GM12878 (cell line): ENCODE data around the gene KMT2E. TPM values are rescaled to one million over a fixed set of nuclear protein-coding genes. Genes with fewer than 3 reads are reported as not detected.

Experiments
- ATAC-seq: fragments of 200-7000 bp; cut with Tn5 transposase; 3 replicates; pipeline ENCODE4 v1.9.1; 2020; ENCODE audit warnings: mild to moderate bottlenecking, moderate library complexity
- BruUV-seq: library from RNA; stranded (reverse); fragments of 400-500 nt; replicated peaks from 2 replicates; lab custom pipeline; 2021; lab: Mats Ljungman, UMichigan
- CTCF ChIA-PET: fragments of 300-600 bp; sonication (Branson Sonifier 250); formaldehyde crosslinking; extraction: SDS; loops from one replicate; lab custom pipeline; 2021; ENCODE audit warnings: inconsistent platforms; lab: Yijun Ruan, JAX
- POLR2A ChIA-PET: fragments of 350-600 bp; formaldehyde crosslinking; extraction: SDS; loops from one replicate; lab custom pipeline; 2021; ENCODE audit warnings: inconsistent platforms; lab: Charles Lee
- RAD21 ChIA-PET: fragments of 300-600 bp; sonication (Branson Sonifier 250); formaldehyde crosslinking; loops from one replicate; lab custom pipeline; 2023; ENCODE audit warnings: antibody characterized with exemption; ENCODE audit not compliant: unreplicated experiment; lab: Charles Lee
- SMC1A ChIA-PET: fragments of 300-600 bp; sonication (Branson Sonifier 250); formaldehyde crosslinking; loops from one replicate; lab custom pipeline; 2023; ENCODE audit not compliant: unreplicated experiment, uncharacterized antibody; lab: Charles Lee
- DNase-seq: peaks from one replicate; pipeline ENCODE4 v3.0.0-alpha.2; 2011; ENCODE audit warnings: low read depth, low spot score
- FAIRE-seq: peaks from 3 replicates; lab custom pipeline; 2011; peaks lifted over from hg19 to GRCh38; lab: Jason Lieb, UNC
- H2AFZ ChIP-seq: 2 replicates; pipeline ENCODE4 v1.6.0; 2011; ENCODE audit warnings: low read depth, low read length, control low read depth; ENCODE audit not compliant: control insufficient read depth
- H3K27ac ChIP-seq: 2 replicates; pipeline ENCODE4 v1.5.1; 2011; ENCODE audit warnings: control low read depth; ENCODE audit not compliant: control insufficient read depth, insufficient read depth
- H3K27me3 ChIP-seq, 2 experiments: replicated peaks in 1 of 2; 2 replicates each; pipeline versions ENCODE4 v1.6.0 to v1.6.1; 2011; ENCODE audit warnings: low read length in 1 of 2; ENCODE audit not compliant: control insufficient read depth in 2 of 2, insufficient read depth in 2 of 2
- H3K36me3 ChIP-seq, 2 experiments: 2 replicates each; pipeline ENCODE4 v1.5.1; 2011; ENCODE audit warnings: low read length in 1 of 2; ENCODE audit not compliant: control insufficient read depth in 2 of 2, insufficient read depth in 2 of 2
- H3K4me1 ChIP-seq: 2 replicates; pipeline ENCODE4 v1.6.1; 2011; ENCODE audit warnings: mild to moderate bottlenecking, low read length, moderate library complexity, mixed read lengths; ENCODE audit not compliant: control insufficient read depth, insufficient read depth
- H3K4me2 ChIP-seq: 2 replicates; pipeline ENCODE4 v1.6.0; 2011; ENCODE audit warnings: control low read depth; ENCODE audit not compliant: control insufficient read depth, insufficient read depth
- H3K4me3 ChIP-seq: fragments of 200-600 bp; sonication (generic); 2 replicates; pipeline ENCODE4 v1.5.1; 2016
- H3K79me2 ChIP-seq: 2 replicates; pipeline ENCODE4 v1.6.0; 2011; ENCODE audit warnings: low read length; ENCODE audit not compliant: control insufficient read depth, insufficient read depth
- H3K9ac ChIP-seq: 2 replicates; pipeline ENCODE4 v1.8.0; 2011; ENCODE audit warnings: low read length, control low read depth, mixed read lengths; ENCODE audit not compliant: control insufficient read depth, insufficient read depth
- H3K9me3 ChIP-seq: replicated peaks from 3 replicates; pipeline ENCODE4 v1.5.1; 2011; ENCODE audit warnings: mild to moderate bottlenecking, low read length; ENCODE audit not compliant: control insufficient read depth, insufficient read depth
- H4K20me1 ChIP-seq: 2 replicates; pipeline ENCODE4 v1.6.0; 2011; ENCODE audit not compliant: control insufficient read depth, insufficient read depth
- ATF7 ChIP-seq: fragments of 450-650 bp; IDR thresholded peaks from 2 replicates; pipeline ENCODE4 v1.6.1; 2016; ENCODE audit warnings: low read depth, mild to moderate bottlenecking
- HDGF ChIP-seq: fragments of 450-650 bp; IDR thresholded peaks from 2 replicates; pipeline ENCODE4 v1.6.1; 2016; ENCODE audit warnings: antibody characterized with exemption
- NR2C2 ChIP-seq: IDR thresholded peaks from 2 replicates; pipeline ENCODE4 v1.6.1; 2011; ENCODE audit warnings: borderline replicate concordance, low read depth; ENCODE audit not compliant: control insufficient read depth, insufficient read length
- ZNF24 ChIP-seq: fragments of 450-650 bp; IDR thresholded peaks from 2 replicates; pipeline ENCODE4 v1.6.1; 2017; ENCODE audit warnings: antibody characterized with exemption, mild to moderate bottlenecking
- ZZZ3 ChIP-seq: IDR thresholded peaks from 2 replicates; pipeline ENCODE4 v1.6.1; 2011; ENCODE audit warnings: low read depth; ENCODE audit not compliant: control insufficient read depth, insufficient read length
- WGBS: methylation state at CpG from one replicate; pipeline ENCODE4 v1.1.6; 2016; ENCODE audit warnings: low lambda C conversion rate; ENCODE audit not compliant: insufficient replicate concordance, insufficient coverage; ENCODE audit errors: missing lambda C conversion rate; 5-methylcytosine and 5-hydroxymethylcytosine counted together
- in situ Hi-C: fragments of 300-500 bp; cut with MboI; formaldehyde crosslinking; loops from 9 replicates; pipeline ENCODE4 v1.14.3; 2018; ENCODE audit warnings: mixed read lengths
- intact Hi-C: fragments of 100-400 bp; cut with micrococcal nuclease; formaldehyde crosslinking; loops from one replicate; pipeline ENCODE4 v1.14.2; 2022; ENCODE audit not compliant: unreplicated experiment
- polyA plus RNA-seq, 11 experiments: library from polyadenylated mRNA; depleted of rRNA in 4 of 11; unstranded in 6 of 11; stranded (reverse) in 5 of 11; fragments of >200 nt; fragmentation: Nextera tagmentation in 4 of 11; fragmentation: Illumina TruSeq in 1 of 11; extraction: Ambion mirVana in 4 of 11; extraction: Trizol in 1 of 11; gene quantifications; 1 replicate in 1 of 11; 2 replicates in 10 of 11; pipeline versions ENCODE4 v1.2.1 to v1.2.3, GENCODE V29; 2011 to 2016; ENCODE audit warnings: inconsistent platforms in 2 of 11, missing spikeins in 2 of 11, low read depth in 1 of 11
- total RNA-seq, 4 experiments: library from RNA; depleted of rRNA in 3 of 4; stranded (reverse); fragments of >200 nt in 3 of 4; fragmentation: Illumina TruSeq in 1 of 4; extraction: Trizol in 1 of 4; gene quantifications; 2 replicates each; pipeline versions ENCODE4 v1.2.1 to v1.2.3, GENCODE V29; 2013 to 2021

The KMT2E gene
- total and polyA plus RNA-seq, 10 of the 15 experiments (the other 5 are each of a cell fraction or from before 2014, with no cell fraction given), result 13.2 to 68.1 (median 34.1) TPM

- no peak overlapping the region for H3K4me3 ChIP-seq
- in situ Hi-C loops (no loop called here), intact Hi-C loops (loop anchor here (5.0 kb wide), 2 partner anchors 120 to 180 kb away; no protein-coding TSS in a partner anchor)
- TF ChIP-seq HDGF (no peak), ATF7 (peak; percentile 22; the same call in 1 of the 2 replicates), NR2C2 (no peak), ZZZ3 (no peak), ZNF24 (peak; percentile 93)
- H3K9ac ChIP-seq, result no peak overlapping the region
- no peaks in the 10 kb centered on the region for H3K9me3 ChIP-seq
- 96% methylated on average over 4 of the region's 4 CpGs for WGBS
- H3K36me3 ChIP-seq, result peaks cover 4 to 21% of the 10 kb centered on the region in 2 experiments
- POLR2A ChIA-PET, result interaction anchor here (0.6 kb wide), 1 partner anchor 33 kb away, joined by 5 read pairs; no protein-coding TSS in a partner anchor
- 0 out of 2 replicates have a peak overlapping the region, but pooled peaks have one; percentile 1 for H3K4me2 ChIP-seq
- no peaks in the 10 kb centered on the region for H4K20me1 ChIP-seq
- no peaks in the 10 kb centered on the region for H3K27me3 ChIP-seq
- CTCF ChIA-PET, result interaction anchor here (0.6 to 1.4 kb wide), 3 partner anchors 121 to 134 kb away, joined by 3 to 8 read pairs (median 3); no protein-coding TSS in a partner anchor
- no peak overlapping the region for H3K27ac ChIP-seq
- ATAC-seq (peak; percentile 80), FAIRE-seq (peak; percentile 47), DNase-seq (no peak)
- RAD21 ChIA-PET, result interaction anchor here (1.2 to 5.5 kb wide), 2 partner anchors 119 to 180 kb away, joined by 3 to 44 read pairs; no protein-coding TSS in a partner anchor
- no peak overlapping the region for H2AFZ ChIP-seq
- BruUV-seq, result no TSS peak
- SMC1A ChIA-PET, result interaction anchor here (0.6 to 2.0 kb wide), 10 partner anchors 8 to 383 kb away, joined by 3 to 6 read pairs (median 3); no protein-coding TSS in a partner anchor
- H3K4me1 ChIP-seq, result peaks cover 26% of the 10 kb centered on the region; the same call in 1 of the 2 replicates
- no peaks in the 10 kb centered on the region; the same call in none of the 2 replicates for H3K79me2 ChIP-seq
Measured at GRCh38 chr7:105101864-105102263, 87.9 kb downstream of the KMT2E start.
